ENCODE data around the gene PALS2. TPM values are rescaled to one million over a fixed set of nuclear protein-coding genes. Genes with fewer than 3 reads are reported as not detected.

The PALS2 gene
- total RNA-seq = 57.0 and 75.1 TPM in 2 replicates
- long read RNA-seq, partial matches to known transcripts = 0 of 3 reads
- long read RNA-seq, other reads (novel, unspliced or antisense) = 3 of 3 reads

- Mint-ChIP-seq H3K27ac (peak within 1 kb of the TSS; percentile 96), H3K4me3 (ENCODE audit: low read depth) (peak within 1 kb of the TSS; percentile 91), H3K27me3 (peaks cover 44% of the 10 kb centered on the region), H3K4me1 (ENCODE audit: low read depth) (peaks cover 21% of the 10 kb centered on the region), H3K36me3 (ENCODE audit: insufficient read depth) (no peaks in the 10 kb centered on the region), H3K9me3 (ENCODE audit: low read depth) (no peaks in the 10 kb centered on the region)
- TF ChIP-seq CTCF (IDR thresholded peaks at IDR 0.05; ENCODE audit: unreplicated experiment) = no peak
- peak; percentile 75 for DNase-seq (ENCODE audit: low spot score, unreplicated experiment)
Measured at GRCh38 chr7:24572997-24573553, at the start of gene PALS2. PALS2 (plus strand) TSS chr7:24573452; CDS start chr7:24623668, 50,216 bp downstream.

- no peak overlapping the region for H3K27ac Mint-ChIP-seq
- no peak for DNase-seq (ENCODE audit: low spot score, unreplicated experiment)
- H3K4me1 Mint-ChIP-seq (ENCODE audit: low read depth) = no peaks in the 10 kb centered on the region
- no peak for TF ChIP-seq CTCF (IDR thresholded peaks at IDR 0.05; ENCODE audit: unreplicated experiment)
- no peaks in the 10 kb centered on the region for H3K27me3 Mint-ChIP-seq
- H3K4me3 Mint-ChIP-seq (ENCODE audit: low read depth) = no peak overlapping the region
- H3K36me3 Mint-ChIP-seq (ENCODE audit: insufficient read depth) = no peaks in the 10 kb centered on the region
- no peaks in the 10 kb centered on the region for H3K9me3 Mint-ChIP-seq (ENCODE audit: low read depth)
Measured at GRCh38 chr7:24531255-24531654, 42.0 kb upstream of the PALS2 start.

- Mint-ChIP-seq H3K9me3 (ENCODE audit: low read depth) (no peaks in the 10 kb centered on the region), H3K27me3 (no peaks in the 10 kb centered on the region), H3K27ac (no peak overlapping the region), H3K36me3 (ENCODE audit: insufficient read depth) (no peaks in the 10 kb centered on the region), H3K4me3 (ENCODE audit: low read depth) (no peak overlapping the region), H3K4me1 (ENCODE audit: low read depth) (no peaks in the 10 kb centered on the region)
- TF ChIP-seq CTCF (IDR thresholded peaks at IDR 0.05; ENCODE audit: unreplicated experiment) = no peak
- DNase-seq (ENCODE audit: low spot score, unreplicated experiment) = no peak
Measured at GRCh38 chr7:24536682-24537081, 36.6 kb upstream of the PALS2 start.

GRCh38 chr7:24540956-24541355 lies 32.3 kb upstream of the PALS2 start:
- Mint-ChIP-seq H3K27me3 (no peaks in the 10 kb centered on the region), H3K9me3 (ENCODE audit: low read depth) (no peaks in the 10 kb centered on the region), H3K27ac (no peak overlapping the region), H3K4me1 (ENCODE audit: low read depth) (peaks cover 4% of the 10 kb centered on the region), H3K36me3 (ENCODE audit: insufficient read depth) (no peaks in the 10 kb centered on the region), H3K4me3 (ENCODE audit: low read depth) (no peak overlapping the region)
- DNase-seq (ENCODE audit: low spot score, unreplicated experiment) = no peak
- TF ChIP-seq CTCF (IDR thresholded peaks at IDR 0.05; ENCODE audit: unreplicated experiment) = no peak

- Mint-ChIP-seq H3K27me3 (no peaks in the 10 kb centered on the region), H3K27ac (no peak overlapping the region), H3K4me3 (ENCODE audit: low read depth) (no peak overlapping the region), H3K9me3 (ENCODE audit: low read depth) (no peaks in the 10 kb centered on the region), H3K4me1 (ENCODE audit: low read depth) (peaks cover 4% of the 10 kb centered on the region), H3K36me3 (ENCODE audit: insufficient read depth) (no peaks in the 10 kb centered on the region)
- DNase-seq (ENCODE audit: low spot score, unreplicated experiment) = no peak
- no peak for TF ChIP-seq CTCF (IDR thresholded peaks at IDR 0.05; ENCODE audit: unreplicated experiment)
Measured at GRCh38 chr7:24545215-24545614, 28.0 kb upstream of the PALS2 start.

Data from progenitor cell of endocrine pancreas (in vitro differentiated cells).